K562 (cell line): ENCODE data around the gene USP49. TPM values are rescaled to one million over a fixed set of nuclear protein-coding genes. Genes with fewer than 3 reads are reported as not detected.
A peak's percentile ranks its signal among the peaks of the same experiment; 100 is the strongest.

Experiments
- ATAC-seq: fragments of 200-7000 bp; cut with Tn5 transposase; 3 replicates; pipeline ENCODE4 v1.9.1; 2020; ENCODE audit warnings: moderate library complexity
- BruUV-seq: library from RNA; stranded (reverse); fragments of 400-500 nt; replicated peaks from 2 replicates; lab custom pipeline; 2021; lab: Mats Ljungman, UMichigan
- CTCF ChIA-PET: fragments of 300-600 bp; formaldehyde crosslinking; extraction: SDS; loops from one replicate; lab custom pipeline; 2021; ENCODE audit warnings: low intra/inter-chr PET ratio; lab: Yijun Ruan, JAX
- POLR2A ChIA-PET: fragments of 300-600, 350-650 bp; sonication (Branson Sonifier 250); formaldehyde crosslinking; extraction: SDS; loops from one replicate; lab custom pipeline; 2021; ENCODE audit warnings: antibody characterized with exemption, inconsistent platforms; lab: Yijun Ruan, JAX
- DNase-seq, 4 experiments: peaks; one replicate each; pipeline versions ENCODE4 v3.0.0 to v3.0.0-alpha.2; 2011 to 2018; ENCODE audit warnings: low spot score in 3 of 4, mixed read lengths in 3 of 4; ENCODE audit errors: extremely low read depth in 1 of 4
- FAIRE-seq: peaks from 2 replicates; lab custom pipeline; 2011; peaks lifted over from hg19 to GRCh38; lab: Jason Lieb, UNC
- H2AFZ ChIP-seq: 2 replicates; pipeline ENCODE4 v1.6.0; 2011; ENCODE audit warnings: low read depth, low read length, control low read depth, inconsistent platforms
- H3K27ac ChIP-seq: fragments of 200-600 bp; 3 replicates; pipeline ENCODE4 v1.8.0; 2011; ENCODE audit warnings: low read depth, mild to moderate bottlenecking, control low read depth, inconsistent platforms, low read length, moderate library complexity, mixed read lengths; ENCODE audit errors: extremely low read depth
- H3K27me3 ChIP-seq, 2 experiments: fragments of 300-600 bp in 1 of 2; 2 replicates in 1 of 2; 3 replicates in 1 of 2; pipeline versions ENCODE4 v1.6.0 to v1.8.0; 2011; ENCODE audit warnings: inconsistent platforms in 2 of 2, low read length in 2 of 2, mild to moderate bottlenecking in 1 of 2, mixed read lengths in 1 of 2, moderate library complexity in 1 of 2; ENCODE audit not compliant: control insufficient read depth in 2 of 2, insufficient read depth in 2 of 2
- H3K36me3 ChIP-seq: fragments of 300-600 bp; 3 replicates; pipeline ENCODE4 v1.8.0; 2011; ENCODE audit warnings: mild to moderate bottlenecking, low read length, inconsistent platforms; ENCODE audit not compliant: control insufficient read depth, insufficient read depth
- H3K4me1 ChIP-seq, 2 experiments: fragments of 200-600 bp in 1 of 2; replicated peaks in 1 of 2; 2 replicates in 1 of 2; 3 replicates in 1 of 2; pipeline versions ENCODE4 v1.5.1 to v1.8.0; 2011; ENCODE audit warnings: inconsistent platforms in 2 of 2, low read length in 2 of 2, mild to moderate bottlenecking in 1 of 2, mixed read lengths in 1 of 2, moderate library complexity in 1 of 2; ENCODE audit not compliant: control insufficient read depth in 2 of 2, insufficient read depth in 2 of 2
- H3K4me2 ChIP-seq: 2 replicates; pipeline ENCODE4 v1.6.1; 2011; ENCODE audit warnings: low read length, control low read depth, inconsistent platforms, mixed read lengths; ENCODE audit not compliant: insufficient read depth
- H3K4me3 ChIP-seq: fragments of 200-600 bp; sonication (generic), shearing (Covaris generic); 2 replicates; pipeline ENCODE4 v1.5.1; 2016; ENCODE audit warnings: control low read depth, inconsistent platforms
- H3K79me2 ChIP-seq: fragments of 200-600 bp; 3 replicates; pipeline ENCODE4 v1.8.0; 2011; ENCODE audit warnings: low read length, inconsistent platforms; ENCODE audit not compliant: control insufficient read depth, insufficient read depth
- H3K9ac ChIP-seq, 2 experiments: 2 replicates each; pipeline versions ENCODE4 v1.6.0 to v1.6.1; 2011; ENCODE audit warnings: low read depth in 2 of 2, low read length in 2 of 2, control low read depth in 1 of 2, inconsistent platforms in 1 of 2, mild to moderate bottlenecking in 1 of 2, mixed read lengths in 1 of 2; ENCODE audit not compliant: insufficient read depth in 1 of 2
- H3K9me1 ChIP-seq: one replicate; pipeline ENCODE4 v1.6.0; 2011; ENCODE audit warnings: inconsistent platforms, mild to moderate bottlenecking, low read length, moderate library complexity; ENCODE audit not compliant: control insufficient read depth, insufficient read depth
- H3K9me3 ChIP-seq: replicated peaks from 2 replicates; pipeline ENCODE4 v1.5.1; 2011; ENCODE audit warnings: low read depth, low read length, inconsistent platforms; ENCODE audit not compliant: control insufficient read depth, insufficient read depth
- H4K20me1 ChIP-seq: replicated peaks from 2 replicates; pipeline ENCODE4 v1.6.1; 2011; ENCODE audit warnings: low read length, inconsistent platforms, mixed read lengths; ENCODE audit not compliant: control insufficient read depth, insufficient read depth
- POLR2AphosphoS5 ChIP-seq: IDR thresholded peaks from 2 replicates; pipeline ENCODE4 v1.6.1; 2011; ENCODE audit warnings: mild to moderate bottlenecking, low read depth, low read length, moderate library complexity; ENCODE audit not compliant: control insufficient read depth, insufficient read depth
- TGIF2 ChIP-seq: sonication (generic); formaldehyde crosslinking; IDR thresholded peaks from 2 replicates; pipeline ENCODE4 v1.8.1; 2022; ENCODE audit warnings: mild to moderate bottlenecking, missing genetic modification reagents, moderate library complexity
- WGBS: fragments of 100-300 bp; shearing (Covaris generic); methylation state at CpG from one replicate; pipeline ENCODE4 v1.1.6; 2016; ENCODE audit warnings: low coverage, mixed read lengths; ENCODE audit not compliant: insufficient coverage; ENCODE audit errors: missing lambda C conversion rate; 5-methylcytosine and 5-hydroxymethylcytosine counted together
- in situ Hi-C: fragments of 300-500 bp; cut with MboI; formaldehyde crosslinking; loops from 4 replicates; pipeline ENCODE4 v1.15.0; 2018; ENCODE audit warnings: inconsistent platforms, mixed read lengths
- intact Hi-C: fragments of 100-400 bp; cut with micrococcal nuclease; formaldehyde crosslinking; loops from 2 replicates; pipeline ENCODE4 v1.14.2; 2022
- polyA plus RNA-seq, 8 experiments: library from polyadenylated mRNA; depleted of rRNA in 4 of 8; stranded (reverse) in 5 of 8; unstranded in 3 of 8; fragments of >200 nt; fragmentation: Nextera tagmentation in 2 of 8; fragmentation: Illumina TruSeq in 1 of 8; extraction: Ambion mirVana in 2 of 8; extraction: Trizol in 1 of 8; gene quantifications; 2 replicates each; pipeline versions ENCODE4 v1.2.1 to v1.2.3, GENCODE V29; 2011 to 2014; ENCODE audit warnings: inconsistent platforms in 1 of 8, missing spikeins in 1 of 8
- small RNA-seq: library from RNA; depleted of rRNA; stranded (forward); fragments of <200 nt; gene quantifications from one replicate; pipeline ENCODE3, GENCODE V24; 2014
- total RNA-seq, 7 experiments: library from RNA; depleted of rRNA in 6 of 7; stranded (reverse); fragments of >200 nt in 6 of 7; fragmentation: Illumina TruSeq in 2 of 7; extraction: Trizol in 2 of 7; gene quantifications; 2 replicates each; pipeline versions ENCODE4 v1.2.1 to v1.2.3, GENCODE V29; 2011 to 2021; ENCODE audit warnings: low replicate concordance in 1 of 7

Gene USP49
- total and polyA plus RNA-seq, 9 of the 15 experiments (the other 6 are each of a cell fraction or from before 2014, with no cell fraction given) = 1.0 to 9.9 (median 6.5) TPM

- POLR2A ChIA-PET = interaction anchor here (0.6 to 1.0 kb wide), 3 partner anchors 23 to 55 kb away, joined by 3 to 4 read pairs (median 3); no protein-coding TSS in a partner anchor
- WGBS = 11% methylated on average over 13 of the region's 13 CpGs
- H3K4me1 ChIP-seq = peaks cover 5 to 15% of the 10 kb centered on the region in 2 experiments
- H3K36me3 ChIP-seq = no peaks in the 10 kb centered on the region
- no peaks in the 10 kb centered on the region; the same call in none of the 2 replicates for H4K20me1 ChIP-seq
- DNase-seq (no peak), FAIRE-seq (no peak), ATAC-seq (no peak)
- no peaks in the 10 kb centered on the region for H3K9me1 ChIP-seq
- in situ Hi-C loops (no loop called here), intact Hi-C loops (no loop called here)
- peak overlapping the region in 1 of 2 experiments; percentile 59; a peak in 1 of 4 replicates for H3K9ac ChIP-seq
- H3K27me3 ChIP-seq = peaks cover 29 to 52% of the 10 kb centered on the region in 2 experiments; a peak in 4 of 5 replicates
- BruUV-seq = no TSS peak
- no peaks in the 10 kb centered on the region for H3K9me3 ChIP-seq
- no peak overlapping the region for H3K4me3 ChIP-seq
- no peak overlapping the region for H3K4me2 ChIP-seq
- no peak overlapping the region for H2AFZ ChIP-seq
- CTCF ChIA-PET = no interaction called here
- H3K27ac ChIP-seq = no peak overlapping the region
- no peaks in the 10 kb centered on the region for H3K79me2 ChIP-seq
- TF ChIP-seq POLR2AphosphoS5 (no peak), TGIF2 (CRISPR knock-in tag) (no peak)
These were observed 154.6 kb downstream of the USP49 start for GRCh38 chr6:41740366-41741162.

Small RNA genes lying within 50 kb of the gene (small RNA-seq; reads per million reads assigned to genes)
- gene AL365205.2 = not detected
- not detected for gene AL365205.3
- not detected for gene RF00019
- gene RF00393 = not detected

Other genes starting within 250 kb of the USP49 start
Only the 7 nearest of the 10 such genes appear.
- gene PGC, start 148.0 kb downstream of the USP49 start, total RNA-seq (2014; rRNA removed) = not detected in 2 replicates
- gene PGC, start 148.0 kb downstream of the USP49 start, total RNA-seq (2014; rRNA removed; fragmentation: Illumina TruSeq; extraction: Trizol) = not detected in 2 replicates
- not detected in 2 replicates for gene PGC, start 148.0 kb downstream of the USP49 start, total RNA-seq (2015; rRNA removed; fragmentation: Illumina TruSeq; extraction: Trizol)
- gene PGC, start 148.0 kb downstream of the USP49 start, total RNA-seq (2021) = 0.40 and 0.81 TPM in 2 replicates
- not detected in 2 replicates for gene PGC, start 148.0 kb downstream of the USP49 start, polyA plus RNA-seq (2011; rRNA removed)
- gene PGC, start 148.0 kb downstream of the USP49 start, polyA plus RNA-seq (2014; fragmentation: Illumina TruSeq; extraction: Trizol) = not detected in 2 replicates
- under 1 TPM in 1 of 2 experiments, not detected in 1; 0.17 TPM for gene PGC, start 148.0 kb downstream of the USP49 start, polyA plus RNA-seq (2014; fragmentation: Nextera tagmentation; extraction: Ambion mirVana)
- not detected in 2 replicates for gene PGC, start 148.0 kb downstream of the USP49 start, polyA plus RNA-seq (2014; rRNA removed)
- gene FRS3, start 115.5 kb downstream of the USP49 start, total RNA-seq (2014; rRNA removed) = 1.7 and 3.1 TPM in 2 replicates
- 0.45 and 1.0 TPM in 2 replicates for gene FRS3, start 115.5 kb downstream of the USP49 start, total RNA-seq (2014; rRNA removed; fragmentation: Illumina TruSeq; extraction: Trizol)
- gene FRS3, start 115.5 kb downstream of the USP49 start, total RNA-seq (2015; rRNA removed; fragmentation: Illumina TruSeq; extraction: Trizol) = 1.1 and 1.8 TPM in 2 replicates
- 3.1 and 3.3 TPM in 2 replicates for gene FRS3, start 115.5 kb downstream of the USP49 start, total RNA-seq (2021)
- 3.0 and 4.2 TPM in 2 replicates for gene FRS3, start 115.5 kb downstream of the USP49 start, polyA plus RNA-seq (2011; rRNA removed)
- gene FRS3, start 115.5 kb downstream of the USP49 start, polyA plus RNA-seq (2014; fragmentation: Illumina TruSeq; extraction: Trizol) = 1.6 and 3.0 TPM in 2 replicates
- under 1 TPM; 0.03 to 0.06 TPM for gene FRS3, start 115.5 kb downstream of the USP49 start, polyA plus RNA-seq (2014; fragmentation: Nextera tagmentation; extraction: Ambion mirVana)
- gene FRS3, start 115.5 kb downstream of the USP49 start, polyA plus RNA-seq (2014; rRNA removed) = 3.4 and 3.7 TPM in 2 replicates
- 1.3 TPM in 1 of 2 replicates, not detected in the other for gene PRICKLE4, start 114.6 kb downstream of the USP49 start, total RNA-seq (2014; rRNA removed)
- gene PRICKLE4, start 114.6 kb downstream of the USP49 start, total RNA-seq (2014; rRNA removed; fragmentation: Illumina TruSeq; extraction: Trizol) = not detected in 2 replicates
- not detected in 2 replicates for gene PRICKLE4, start 114.6 kb downstream of the USP49 start, total RNA-seq (2015; rRNA removed; fragmentation: Illumina TruSeq; extraction: Trizol)
- 0.20 and 0.87 TPM in 2 replicates for gene PRICKLE4, start 114.6 kb downstream of the USP49 start, total RNA-seq (2021)
- 0.32 and 0.54 TPM in 2 replicates for gene PRICKLE4, start 114.6 kb downstream of the USP49 start, polyA plus RNA-seq (2011; rRNA removed)
- not detected in 2 replicates for gene PRICKLE4, start 114.6 kb downstream of the USP49 start, polyA plus RNA-seq (2014; fragmentation: Illumina TruSeq; extraction: Trizol)
- gene PRICKLE4, start 114.6 kb downstream of the USP49 start, polyA plus RNA-seq (2014; fragmentation: Nextera tagmentation; extraction: Ambion mirVana) = not detected
- 0.27 and 1.7 TPM in 2 replicates for gene PRICKLE4, start 114.6 kb downstream of the USP49 start, polyA plus RNA-seq (2014; rRNA removed)
- gene TOMM6, start 107.7 kb downstream of the USP49 start, total RNA-seq (2014; rRNA removed) = 377 and 380 TPM in 2 replicates
- 754 and 831 TPM in 2 replicates for gene TOMM6, start 107.7 kb downstream of the USP49 start, total RNA-seq (2014; rRNA removed; fragmentation: Illumina TruSeq; extraction: Trizol)
- gene TOMM6, start 107.7 kb downstream of the USP49 start, total RNA-seq (2015; rRNA removed; fragmentation: Illumina TruSeq; extraction: Trizol) = 736 and 780 TPM in 2 replicates
- 677 and 726 TPM in 2 replicates for gene TOMM6, start 107.7 kb downstream of the USP49 start, total RNA-seq (2021)
- gene TOMM6, start 107.7 kb downstream of the USP49 start, polyA plus RNA-seq (2011; rRNA removed) = 955 and 1,065 TPM in 2 replicates
- gene TOMM6, start 107.7 kb downstream of the USP49 start, polyA plus RNA-seq (2014; fragmentation: Illumina TruSeq; extraction: Trizol) = 1,747 and 2,097 TPM in 2 replicates
- gene TOMM6, start 107.7 kb downstream of the USP49 start, polyA plus RNA-seq (2014; fragmentation: Nextera tagmentation; extraction: Ambion mirVana) = 1,000 to 10,000 TPM; 1,746 to 1,760 TPM
- 1,029 and 1,276 TPM in 2 replicates for gene TOMM6, start 107.7 kb downstream of the USP49 start, polyA plus RNA-seq (2014; rRNA removed)
- gene MED20, start 25.8 kb upstream of the USP49 start, total RNA-seq (2014; rRNA removed) = 27.3 and 33.6 TPM in 2 replicates
- gene MED20, start 25.8 kb upstream of the USP49 start, total RNA-seq (2014; rRNA removed; fragmentation: Illumina TruSeq; extraction: Trizol) = 44.6 and 45.7 TPM in 2 replicates
- 36.7 and 38.1 TPM in 2 replicates for gene MED20, start 25.8 kb upstream of the USP49 start, total RNA-seq (2015; rRNA removed; fragmentation: Illumina TruSeq; extraction: Trizol)
- gene MED20, start 25.8 kb upstream of the USP49 start, total RNA-seq (2021) = 46.0 and 46.5 TPM in 2 replicates
- 57.6 and 60.0 TPM in 2 replicates for gene MED20, start 25.8 kb upstream of the USP49 start, polyA plus RNA-seq (2011; rRNA removed)
- 48.8 and 58.2 TPM in 2 replicates for gene MED20, start 25.8 kb upstream of the USP49 start, polyA plus RNA-seq (2014; fragmentation: Illumina TruSeq; extraction: Trizol)
- gene MED20, start 25.8 kb upstream of the USP49 start, polyA plus RNA-seq (2014; fragmentation: Nextera tagmentation; extraction: Ambion mirVana) = 10 to 100 TPM; 63.8 to 80.9 TPM
- gene MED20, start 25.8 kb upstream of the USP49 start, polyA plus RNA-seq (2014; rRNA removed) = 30.4 and 32.1 TPM in 2 replicates
- 53.4 and 65.4 TPM in 2 replicates for gene BYSL, start 26.1 kb upstream of the USP49 start, total RNA-seq (2014; rRNA removed)
- 28.9 and 36.2 TPM in 2 replicates for gene BYSL, start 26.1 kb upstream of the USP49 start, total RNA-seq (2014; rRNA removed; fragmentation: Illumina TruSeq; extraction: Trizol)
- gene BYSL, start 26.1 kb upstream of the USP49 start, total RNA-seq (2015; rRNA removed; fragmentation: Illumina TruSeq; extraction: Trizol) = 49.1 and 52.1 TPM in 2 replicates
- gene BYSL, start 26.1 kb upstream of the USP49 start, total RNA-seq (2021) = 90.6 and 92.3 TPM in 2 replicates
- gene BYSL, start 26.1 kb upstream of the USP49 start, polyA plus RNA-seq (2011; rRNA removed) = 70.0 and 70.2 TPM in 2 replicates
- gene BYSL, start 26.1 kb upstream of the USP49 start, polyA plus RNA-seq (2014; fragmentation: Illumina TruSeq; extraction: Trizol) = 67.7 and 73.2 TPM in 2 replicates
- gene BYSL, start 26.1 kb upstream of the USP49 start, polyA plus RNA-seq (2014; fragmentation: Nextera tagmentation; extraction: Ambion mirVana) = 10 to 100 TPM; 22.2 to 25.8 TPM
- 68.2 and 90.7 TPM in 2 replicates for gene BYSL, start 26.1 kb upstream of the USP49 start, polyA plus RNA-seq (2014; rRNA removed)
- gene CCND3, start 46.4 kb upstream of the USP49 start, total RNA-seq (2014; rRNA removed) = 112 and 148 TPM in 2 replicates
- gene CCND3, start 46.4 kb upstream of the USP49 start, total RNA-seq (2014; rRNA removed; fragmentation: Illumina TruSeq; extraction: Trizol) = 57.5 and 65.7 TPM in 2 replicates
- 75.3 and 75.4 TPM in 2 replicates for gene CCND3, start 46.4 kb upstream of the USP49 start, total RNA-seq (2015; rRNA removed; fragmentation: Illumina TruSeq; extraction: Trizol)
- 196 and 204 TPM in 2 replicates for gene CCND3, start 46.4 kb upstream of the USP49 start, total RNA-seq (2021)
- gene CCND3, start 46.4 kb upstream of the USP49 start, polyA plus RNA-seq (2011; rRNA removed) = 97.4 and 119 TPM in 2 replicates
- gene CCND3, start 46.4 kb upstream of the USP49 start, polyA plus RNA-seq (2014; fragmentation: Illumina TruSeq; extraction: Trizol) = 111 and 139 TPM in 2 replicates
- gene CCND3, start 46.4 kb upstream of the USP49 start, polyA plus RNA-seq (2014; fragmentation: Nextera tagmentation; extraction: Ambion mirVana) = 10 to 100 TPM; 21.5 to 24.7 TPM
- gene CCND3, start 46.4 kb upstream of the USP49 start, polyA plus RNA-seq (2014; rRNA removed) = 124 and 127 TPM in 2 replicates